ENCODE results near the gene CNIH3. TPM values are rescaled to one million over a fixed set of nuclear protein-coding genes. Genes with fewer than 3 reads are reported as not detected.

The CNIH3 gene
- total RNA-seq, 2 donors from 2014 or later, result 0.36 to 7.2 TPM

- Histone ChIP-seq H3K4me3 (no peak overlapping the region), H3K27me3 (replicated peaks; ENCODE audit: insufficient read depth) (no peaks in the 10 kb centered on the region), H3K9me3 (no peaks in the 10 kb centered on the region), H3K27ac (no peak overlapping the region), H3K36me3 (no peaks in the 10 kb centered on the region), H3K4me1 (replicated peaks) (no peaks in the 10 kb centered on the region)
- TF ChIP-seq POLR2A (IDR thresholded peaks at IDR 0.05), result no peak
- no peak for TF ChIP-seq POLR2AphosphoS5 (IDR thresholded peaks at IDR 0.05)
- no peak for TF ChIP-seq CTCF (IDR thresholded peaks at IDR 0.05)
- 90% methylated on average over 4 of the region's 4 CpGs for WGBS
- DNase-seq (ENCODE audit: low spot score), result no peak
- intact Hi-C loops (cut with DNase I), result no loop called here
Measured at GRCh38 chr1:224749916-224750315, 133.8 kb downstream of the CNIH3 start.

GRCh38 chr1:224751624-224752311 lies 135.7 kb downstream of the CNIH3 start:
- Histone ChIP-seq H3K27me3 (replicated peaks; ENCODE audit: insufficient read depth) (no peaks in the 10 kb centered on the region), H3K4me3 (no peak overlapping the region), H3K4me1 (replicated peaks) (no peaks in the 10 kb centered on the region), H3K36me3 (no peaks in the 10 kb centered on the region), H3K9me3 (no peaks in the 10 kb centered on the region), H3K27ac (no peak overlapping the region)
- intact Hi-C loops (cut with DNase I), result no loop called here
- no peak for TF ChIP-seq POLR2A (IDR thresholded peaks at IDR 0.05)
- no peak for TF ChIP-seq CTCF (IDR thresholded peaks at IDR 0.05)
- TF ChIP-seq POLR2AphosphoS5 (IDR thresholded peaks at IDR 0.05), result no peak
- no peak for DNase-seq (ENCODE audit: low spot score)
- 76% methylated on average over 6 of the region's 6 CpGs for WGBS

GRCh38 chr1:224753491-224753890 lies 137.4 kb downstream of the CNIH3 start:
- no peak overlapping the region for H3K27ac ChIP-seq
- no peaks in the 10 kb centered on the region for H3K27me3 ChIP-seq (replicated peaks; ENCODE audit: insufficient read depth)
- 85% methylated on average over 1 of the region's 1 CpG for WGBS
- no peak for DNase-seq (ENCODE audit: low spot score)
- no peak overlapping the region for H3K4me3 ChIP-seq
- no peaks in the 10 kb centered on the region for H3K9me3 ChIP-seq
- no peak for TF ChIP-seq CTCF (IDR thresholded peaks at IDR 0.05)
- TF ChIP-seq POLR2A (IDR thresholded peaks at IDR 0.05), result no peak
- TF ChIP-seq POLR2AphosphoS5 (IDR thresholded peaks at IDR 0.05), result no peak
- H3K36me3 ChIP-seq, result no peaks in the 10 kb centered on the region
- intact Hi-C loops (cut with DNase I), result no loop called here
- H3K4me1 ChIP-seq (replicated peaks), result no peaks in the 10 kb centered on the region

GRCh38 chr1:224755586-224755985 lies 139.5 kb downstream of the CNIH3 start:
- no peaks in the 10 kb centered on the region for H3K9me3 ChIP-seq
- no peak for TF ChIP-seq POLR2AphosphoS5 (IDR thresholded peaks at IDR 0.05)
- TF ChIP-seq POLR2A (IDR thresholded peaks at IDR 0.05), result no peak
- no peak for TF ChIP-seq CTCF (IDR thresholded peaks at IDR 0.05)
- WGBS, result 82% methylated on average over 4 of the region's 4 CpGs
- intact Hi-C loops (cut with DNase I), result no loop called here
- no peaks in the 10 kb centered on the region for H3K36me3 ChIP-seq
- no peaks in the 10 kb centered on the region for H3K27me3 ChIP-seq (replicated peaks; ENCODE audit: insufficient read depth)
- no peak overlapping the region for H3K27ac ChIP-seq
- DNase-seq (ENCODE audit: low spot score), result no peak
- no peak overlapping the region for H3K4me3 ChIP-seq
- no peaks in the 10 kb centered on the region for H3K4me1 ChIP-seq (replicated peaks)

GRCh38 chr1:224757508-224757907 lies 141.4 kb downstream of the CNIH3 start:
- Histone ChIP-seq H3K36me3 (no peaks in the 10 kb centered on the region), H3K27me3 (replicated peaks; ENCODE audit: insufficient read depth) (no peaks in the 10 kb centered on the region), H3K27ac (no peak overlapping the region), H3K9me3 (no peaks in the 10 kb centered on the region), H3K4me3 (no peak overlapping the region), H3K4me1 (replicated peaks) (no peaks in the 10 kb centered on the region)
- 84% methylated on average over 5 of the region's 5 CpGs for WGBS
- no peak for DNase-seq (ENCODE audit: low spot score)
- TF ChIP-seq POLR2A (IDR thresholded peaks at IDR 0.05) (no peak), POLR2AphosphoS5 (IDR thresholded peaks at IDR 0.05) (no peak), CTCF (IDR thresholded peaks at IDR 0.05) (no peak)
- intact Hi-C loops (cut with DNase I), result no loop called here
